ENCODE results near the gene CAB39. TPM values are rescaled to one million over a fixed set of nuclear protein-coding genes. Genes with fewer than 3 reads are reported as not detected.

Gene CAB39
- polyA plus RNA-seq, 2 donors, result 29.7 to 33.6 TPM

- H3K27me3 ChIP-seq (ENCODE audit: control insufficient read depth in 1 of 2, insufficient read depth in 2 of 2, low read length in 2 of 2), result no peaks in the 10 kb centered on the region
- H3K4me1 ChIP-seq (ENCODE audit: control insufficient read depth in 2 of 2, insufficient read depth in 2 of 2, low read length in 1 of 2), result peaks cover 2 to 6% of the 10 kb centered on the region in 2 donors
- no peak overlapping the region for H3K4me3 ChIP-seq (ENCODE audit: low read depth in 1 of 2, low read length in 2 of 2)
- 88 to 97% methylated on average over 2 of the region's 2 CpGs for WGBS, 2 donors
- H3K9me3 ChIP-seq (ENCODE audit: control insufficient read depth in 2 of 2, insufficient read depth in 1 of 2, low read depth in 1 of 2, low read length in 1 of 2), result no peaks in the 10 kb centered on the region
- H3K36me3 ChIP-seq (ENCODE audit: control insufficient read depth in 2 of 2, insufficient read depth in 2 of 2, low read length in 1 of 2), result no peaks in the 10 kb centered on the region
- no peak overlapping the region for H3K27ac ChIP-seq (ENCODE audit: low read depth in 2 of 2, low read length in 1 of 2)
Measured at GRCh38 chr2:230772156-230772555, 59.5 kb downstream of the CAB39 start.

- Histone ChIP-seq H3K4me3 (ENCODE audit: low read depth in 1 of 2, low read length in 2 of 2) (no peak overlapping the region), H3K9me3 (ENCODE audit: control insufficient read depth in 2 of 2, insufficient read depth in 1 of 2, low read depth in 1 of 2, low read length in 1 of 2) (no peaks in the 10 kb centered on the region), H3K4me1 (ENCODE audit: control insufficient read depth in 2 of 2, insufficient read depth in 2 of 2, low read length in 1 of 2) (peaks cover 2 to 7% of the 10 kb centered on the region in 2 donors), H3K36me3 (ENCODE audit: control insufficient read depth in 2 of 2, insufficient read depth in 2 of 2, low read length in 1 of 2) (no peaks in the 10 kb centered on the region), H3K27me3 (ENCODE audit: control insufficient read depth in 1 of 2, insufficient read depth in 2 of 2, low read length in 2 of 2) (no peaks in the 10 kb centered on the region), H3K27ac (ENCODE audit: low read depth in 2 of 2, low read length in 1 of 2) (no peak overlapping the region)
- 72 to 87% methylated on average over 4 of the region's 4 CpGs for WGBS, 2 donors
Measured at GRCh38 chr2:230773039-230773773, 60.6 kb downstream of the CAB39 start.

GRCh38 chr2:230774348-230774951, 61.8 kb downstream of the CAB39 start:
- Histone ChIP-seq H3K27ac (ENCODE audit: low read depth in 2 of 2, low read length in 1 of 2) (peak overlapping the region; percentile 21 to 60), H3K9me3 (ENCODE audit: control insufficient read depth in 2 of 2, insufficient read depth in 1 of 2, low read depth in 1 of 2, low read length in 1 of 2) (no peaks in the 10 kb centered on the region), H3K27me3 (ENCODE audit: control insufficient read depth in 1 of 2, insufficient read depth in 2 of 2, low read length in 2 of 2) (no peaks in the 10 kb centered on the region), H3K4me3 (ENCODE audit: low read depth in 1 of 2, low read length in 2 of 2) (no peak overlapping the region), H3K36me3 (ENCODE audit: control insufficient read depth in 2 of 2, insufficient read depth in 2 of 2, low read length in 1 of 2) (no peaks in the 10 kb centered on the region), H3K4me1 (ENCODE audit: control insufficient read depth in 2 of 2, insufficient read depth in 2 of 2, low read length in 1 of 2) (peaks cover 2 to 7% of the 10 kb centered on the region in 2 donors)
- WGBS, 2 donors, result 87 to 91% methylated on average over 4 of the region's 4 CpGs

GRCh38 chr2:230775737-230776136, 63.1 kb downstream of the CAB39 start:
- no peak overlapping the region for H3K27ac ChIP-seq (ENCODE audit: low read depth in 2 of 2, low read length in 1 of 2)
- no peaks in the 10 kb centered on the region for H3K27me3 ChIP-seq (ENCODE audit: control insufficient read depth in 1 of 2, insufficient read depth in 2 of 2, low read length in 2 of 2)
- WGBS, 2 donors, result 90 to 93% methylated on average over 4 of the region's 4 CpGs
- H3K36me3 ChIP-seq (ENCODE audit: control insufficient read depth in 2 of 2, insufficient read depth in 2 of 2, low read length in 1 of 2), result no peaks in the 10 kb centered on the region
- no peaks in the 10 kb centered on the region for H3K9me3 ChIP-seq (ENCODE audit: control insufficient read depth in 2 of 2, insufficient read depth in 1 of 2, low read depth in 1 of 2, low read length in 1 of 2)
- peaks cover 2 to 7% of the 10 kb centered on the region in 2 donors for H3K4me1 ChIP-seq (ENCODE audit: control insufficient read depth in 2 of 2, insufficient read depth in 2 of 2, low read length in 1 of 2)
- H3K4me3 ChIP-seq (ENCODE audit: low read depth in 1 of 2, low read length in 2 of 2), result no peak overlapping the region

- peaks cover 2 to 13% of the 10 kb centered on the region in 2 donors for H3K4me1 ChIP-seq (ENCODE audit: control insufficient read depth in 2 of 2, insufficient read depth in 2 of 2, low read length in 1 of 2)
- H3K27me3 ChIP-seq (ENCODE audit: control insufficient read depth in 1 of 2, insufficient read depth in 2 of 2, low read length in 2 of 2), result no peaks in the 10 kb centered on the region
- H3K4me3 ChIP-seq (ENCODE audit: low read depth in 1 of 2, low read length in 2 of 2), result no peak overlapping the region
- H3K36me3 ChIP-seq (ENCODE audit: control insufficient read depth in 2 of 2, insufficient read depth in 2 of 2, low read length in 1 of 2), result no peaks in the 10 kb centered on the region
- WGBS, 2 donors, result 47 to 74% methylated on average over 3 of the region's 3 CpGs
- no peaks in the 10 kb centered on the region for H3K9me3 ChIP-seq (ENCODE audit: control insufficient read depth in 2 of 2, insufficient read depth in 1 of 2, low read depth in 1 of 2, low read length in 1 of 2)
- H3K27ac ChIP-seq (ENCODE audit: low read depth in 2 of 2, low read length in 1 of 2), result peak overlapping the region; percentile 47 to 70
Measured at GRCh38 chr2:230777721-230778120, 65.1 kb downstream of the CAB39 start.

- WGBS, 2 donors, result 64 to 71% methylated on average over 8 of the region's 8 CpGs
- Histone ChIP-seq H3K4me3 (ENCODE audit: low read depth in 1 of 2, low read length in 2 of 2) (no peak overlapping the region), H3K27me3 (ENCODE audit: control insufficient read depth in 1 of 2, insufficient read depth in 2 of 2, low read length in 2 of 2) (no peaks in the 10 kb centered on the region), H3K27ac (ENCODE audit: low read depth in 2 of 2, low read length in 1 of 2) (peak overlapping the region; percentile 53 to 57), H3K9me3 (ENCODE audit: control insufficient read depth in 2 of 2, insufficient read depth in 1 of 2, low read depth in 1 of 2, low read length in 1 of 2) (no peaks in the 10 kb centered on the region), H3K36me3 (ENCODE audit: control insufficient read depth in 2 of 2, insufficient read depth in 2 of 2, low read length in 1 of 2) (no peaks in the 10 kb centered on the region), H3K4me1 (ENCODE audit: control insufficient read depth in 2 of 2, insufficient read depth in 2 of 2, low read length in 1 of 2) (peaks cover 2 to 13% of the 10 kb centered on the region in 2 donors)
Measured at GRCh38 chr2:230778350-230779063, 65.9 kb downstream of the CAB39 start.

GRCh38 chr2:230779126-230779525, 66.5 kb downstream of the CAB39 start:
- H3K4me1 ChIP-seq (ENCODE audit: control insufficient read depth in 2 of 2, insufficient read depth in 2 of 2, low read length in 1 of 2), result peaks cover 2 to 13% of the 10 kb centered on the region in 2 donors
- H3K9me3 ChIP-seq (ENCODE audit: control insufficient read depth in 2 of 2, insufficient read depth in 1 of 2, low read depth in 1 of 2, low read length in 1 of 2), result no peaks in the 10 kb centered on the region
- no peak overlapping the region for H3K4me3 ChIP-seq (ENCODE audit: low read depth in 1 of 2, low read length in 2 of 2)
- no peaks in the 10 kb centered on the region for H3K27me3 ChIP-seq (ENCODE audit: control insufficient read depth in 1 of 2, insufficient read depth in 2 of 2, low read length in 2 of 2)
- WGBS, 2 donors, result 69 to 71% methylated on average over 3 of the region's 3 CpGs
- H3K36me3 ChIP-seq (ENCODE audit: control insufficient read depth in 2 of 2, insufficient read depth in 2 of 2, low read length in 1 of 2), result no peaks in the 10 kb centered on the region
- H3K27ac ChIP-seq (ENCODE audit: low read depth in 2 of 2, low read length in 1 of 2), result peak overlapping the region in 1 of 2 donors; percentile 36

- peaks cover 0 to 11% of the 10 kb centered on the region in 2 donors for H3K4me1 ChIP-seq (ENCODE audit: control insufficient read depth in 2 of 2, insufficient read depth in 2 of 2, low read length in 1 of 2)
- H3K36me3 ChIP-seq (ENCODE audit: control insufficient read depth in 2 of 2, insufficient read depth in 2 of 2, low read length in 1 of 2), result no peaks in the 10 kb centered on the region
- 96 to 100% methylated on average over 1 of the region's 1 CpG for WGBS, 2 donors
- no peaks in the 10 kb centered on the region for H3K9me3 ChIP-seq (ENCODE audit: control insufficient read depth in 2 of 2, insufficient read depth in 1 of 2, low read depth in 1 of 2, low read length in 1 of 2)
- no peak overlapping the region for H3K27ac ChIP-seq (ENCODE audit: low read depth in 2 of 2, low read length in 1 of 2)
- no peaks in the 10 kb centered on the region for H3K27me3 ChIP-seq (ENCODE audit: control insufficient read depth in 1 of 2, insufficient read depth in 2 of 2, low read length in 2 of 2)
- no peak overlapping the region for H3K4me3 ChIP-seq (ENCODE audit: low read depth in 1 of 2, low read length in 2 of 2)
Measured at GRCh38 chr2:230779607-230780006, 67.0 kb downstream of the CAB39 start.

GRCh38 chr2:230781130-230781797, 68.6 kb downstream of the CAB39 start:
- Histone ChIP-seq H3K27me3 (ENCODE audit: control insufficient read depth in 1 of 2, insufficient read depth in 2 of 2, low read length in 2 of 2) (no peaks in the 10 kb centered on the region), H3K27ac (ENCODE audit: low read depth in 2 of 2, low read length in 1 of 2) (peak overlapping the region; percentile 59 to 75), H3K36me3 (ENCODE audit: control insufficient read depth in 2 of 2, insufficient read depth in 2 of 2, low read length in 1 of 2) (no peaks in the 10 kb centered on the region), H3K4me3 (ENCODE audit: low read depth in 1 of 2, low read length in 2 of 2) (no peak overlapping the region), H3K4me1 (ENCODE audit: control insufficient read depth in 2 of 2, insufficient read depth in 2 of 2, low read length in 1 of 2) (peaks cover 0 to 8% of the 10 kb centered on the region in 2 donors), H3K9me3 (ENCODE audit: control insufficient read depth in 2 of 2, insufficient read depth in 1 of 2, low read depth in 1 of 2, low read length in 1 of 2) (no peaks in the 10 kb centered on the region)
- 43 to 47% methylated on average over 5 of the region's 5 CpGs for WGBS, 2 donors
